Endothelial cell of umbilical vein (primary cell): ENCODE data around the gene DIPK1A. TPM values are rescaled to one million over a fixed set of nuclear protein-coding genes. Genes with fewer than 3 reads are reported as not detected.

ENCODE experiments used
- BruUV-seq: library from RNA; stranded (reverse); fragments of 400-500 nt; replicated peaks from 2 replicates; lab custom pipeline; 2021; lab: Mats Ljungman, UMichigan
- CTCF ChIA-PET: fragments of 300-600, 350-600 bp; sonication (Branson Sonifier 250); formaldehyde crosslinking; loops from one replicate; lab custom pipeline; 2021; ENCODE audit warnings: antibody characterized with exemption, inconsistent platforms; lab: Charles Lee
- POLR2A ChIA-PET: fragments of 300-600, 350-600 bp; sonication (Branson Sonifier 250); formaldehyde crosslinking; loops from one replicate; lab custom pipeline; 2021; ENCODE audit warnings: antibody characterized with exemption, inconsistent platforms; lab: Charles Lee
- DNase-seq: peaks from one replicate; pipeline ENCODE4 v3.0.0-alpha.2; 2011; ENCODE audit warnings: low read depth, low spot score
- FAIRE-seq: peaks from 2 replicates; lab custom pipeline; 2011; peaks lifted over from hg19 to GRCh38; lab: Jason Lieb, UNC
- H2AFZ ChIP-seq: 2 replicates; pipeline ENCODE4 v1.6.0; 2012; ENCODE audit warnings: low read depth, low read length, control low read depth, inconsistent platforms
- H3K27ac ChIP-seq: 2 replicates; pipeline ENCODE4 v1.5.1; 2011; ENCODE audit warnings: low read depth, mild to moderate bottlenecking, control low read depth, low read length, moderate library complexity; ENCODE audit not compliant: insufficient read depth
- H3K27me3 ChIP-seq, 2 experiments: 2 replicates each; pipeline versions ENCODE4 v1.6.0 to v1.6.1; 2011; ENCODE audit warnings: low read length in 2 of 2, mixed read lengths in 1 of 2; ENCODE audit not compliant: control insufficient read depth in 2 of 2, insufficient read depth in 2 of 2
- H3K36me3 ChIP-seq, 2 experiments: 2 replicates in 1 of 2; 3 replicates in 1 of 2; pipeline ENCODE4 v1.5.1; 2011; ENCODE audit warnings: low read length in 2 of 2, mild to moderate bottlenecking in 1 of 2, moderate library complexity in 1 of 2; ENCODE audit not compliant: control insufficient read depth in 2 of 2, insufficient read depth in 2 of 2; ENCODE audit errors: extremely low read depth in 1 of 2
- H3K4me1 ChIP-seq: 3 replicates; pipeline ENCODE4 v1.5.1; 2011; ENCODE audit warnings: mild to moderate bottlenecking, low read length; ENCODE audit not compliant: control insufficient read depth, insufficient read depth; ENCODE audit errors: extremely low read depth
- H3K4me2 ChIP-seq: 2 replicates; pipeline ENCODE4 v1.6.1; 2011; ENCODE audit warnings: low read length, control low read depth, mixed read lengths; ENCODE audit not compliant: insufficient read depth
- H3K4me3 ChIP-seq, 3 experiments: fragments of 200-600 bp in 1 of 3; sonication (generic), shearing (Covaris generic) in 1 of 3; replicated peaks in 1 of 3; 2 replicates each; pipeline ENCODE4 v1.5.1; 2011 to 2016; ENCODE audit warnings: control low read depth in 3 of 3, low read length in 3 of 3, mild to moderate bottlenecking in 2 of 3, inconsistent platforms in 1 of 3, low read depth in 1 of 3, moderate library complexity in 1 of 3; ENCODE audit not compliant: insufficient read depth in 1 of 3
- H3K79me2 ChIP-seq: 2 replicates; pipeline ENCODE4 v1.6.0; 2012; ENCODE audit warnings: low read length, inconsistent platforms; ENCODE audit not compliant: control insufficient read depth, insufficient read depth
- H3K9ac ChIP-seq: replicated peaks from 2 replicates; pipeline ENCODE3; 2011; ENCODE audit warnings: low read length, control low read depth; ENCODE audit not compliant: insufficient read depth; ENCODE audit errors: extremely low read depth
- H3K9me1 ChIP-seq: replicated peaks from 3 replicates; pipeline ENCODE4 v1.6.0; 2011; ENCODE audit warnings: mild to moderate bottlenecking, low read length; ENCODE audit not compliant: control insufficient read depth, insufficient read depth; ENCODE audit errors: extremely low read depth
- H3K9me3 ChIP-seq: replicated peaks from 2 replicates; pipeline ENCODE4 v1.5.1; 2012; ENCODE audit warnings: low read length, inconsistent platforms; ENCODE audit not compliant: control insufficient read depth, insufficient read depth
- H4K20me1 ChIP-seq: replicated peaks from 2 replicates; pipeline ENCODE3; 2011; ENCODE audit warnings: mild to moderate bottlenecking, low read length; ENCODE audit not compliant: control insufficient read depth, insufficient read depth; ENCODE audit errors: extremely low read depth
- CTCF ChIP-seq, 2 donors: IDR thresholded peaks; 1 replicate in 1 of 2; 2 replicates in 1 of 2; pipeline ENCODE4 v1.5.1; 2011; ENCODE audit warnings: low read length in 2 of 2, mild to moderate bottlenecking in 2 of 2, moderate library complexity in 2 of 2, control low read depth in 1 of 2, inconsistent platforms in 1 of 2, low read depth in 1 of 2; ENCODE audit not compliant: insufficient read depth in 1 of 2; ENCODE audit errors: extremely low read depth in 1 of 2
- EZH2 ChIP-seq: IDR thresholded peaks from 2 replicates; pipeline ENCODE4 v1.6.1; 2012; ENCODE audit warnings: borderline replicate concordance, low read depth, mild to moderate bottlenecking, moderate library complexity, low read length, inconsistent platforms; ENCODE audit not compliant: severe bottlenecking
- FOS ChIP-seq: IDR thresholded peaks from 2 replicates; pipeline ENCODE4 v1.6.1; 2011; ENCODE audit warnings: mild to moderate bottlenecking, low read length, moderate library complexity, borderline replicate concordance; ENCODE audit not compliant: insufficient read depth
- GATA2 ChIP-seq: IDR thresholded peaks from 2 replicates; pipeline ENCODE4 v1.7.0; 2011; ENCODE audit warnings: low read depth, mild to moderate bottlenecking, moderate library complexity, mixed read lengths, low read length; ENCODE audit not compliant: insufficient read length, insufficient read depth
- JUN ChIP-seq: IDR thresholded peaks from 2 replicates; pipeline ENCODE4 v1.6.1; 2011; ENCODE audit warnings: borderline replicate concordance, low read depth; ENCODE audit not compliant: insufficient read length, insufficient read depth
- MAX ChIP-seq: IDR thresholded peaks from 2 replicates; pipeline ENCODE4 v1.6.1; 2011; ENCODE audit not compliant: insufficient read depth, insufficient read length
- MYC ChIP-seq: IDR thresholded peaks from one replicate; pipeline ENCODE4 v1.6.1; 2011; ENCODE audit warnings: mild to moderate bottlenecking, low read depth, low read length
- POLR2A ChIP-seq: IDR thresholded peaks from 2 replicates; pipeline ENCODE4 v1.6.1; 2012; ENCODE audit warnings: low read depth, mild to moderate bottlenecking, control low read depth, low read length
- POLR2AphosphoS5 ChIP-seq: IDR thresholded peaks from 2 replicates; pipeline ENCODE4 v1.6.1; 2012; ENCODE audit warnings: low read depth, mild to moderate bottlenecking, control low read depth, low read length, moderate library complexity; ENCODE audit not compliant: insufficient read depth
- dilution Hi-C: fragments of 300-500 bp; cut with MboI; formaldehyde crosslinking; loops from one replicate; pipeline ENCODE4 v1.15.0; 2019; ENCODE audit warnings: low sequenced_read_pairs; ENCODE audit not compliant: extremely low pct_ligation_motif_present
- intact Hi-C: fragments of 100-400 bp; cut with micrococcal nuclease; formaldehyde crosslinking; loops from one replicate; pipeline ENCODE4 v1.10.0; 2022
- polyA plus RNA-seq, 4 experiments: library from polyadenylated mRNA; depleted of rRNA in 3 of 4; stranded (reverse) in 3 of 4; unstranded in 1 of 4; fragments of >200 nt; gene quantifications; 2 replicates each; pipeline versions ENCODE4 v1.2.1 to v1.2.3, GENCODE V29; 2011 to 2012; ENCODE audit warnings: missing spikeins in 1 of 4
- total RNA-seq: library from RNA; stranded (reverse); gene quantifications from 2 replicates; pipeline ENCODE4 v1.2.3, GENCODE V29; 2021

DIPK1A gene
- total and polyA plus RNA-seq, 2 donors (not counting 3 experiments of a cell fraction or from before 2014, with no cell fraction given): 0.25 to 0.93 TPM

- Histone ChIP-seq H3K9me3 (no peaks in the 10 kb centered on the region), H3K4me1 (no peaks in the 10 kb centered on the region), H3K79me2 (no peaks in the 10 kb centered on the region), H3K36me3 (no peaks in the 10 kb centered on the region), H3K27ac (no peak overlapping the region), H3K9me1 (no peaks in the 10 kb centered on the region), H3K4me2 (no peak overlapping the region), H4K20me1 (no peaks in the 10 kb centered on the region), H3K9ac (no peak overlapping the region), H2AFZ (no peak overlapping the region), H3K27me3 (peaks cover 0 to under 1% of the 10 kb centered on the region in 2 experiments), H3K4me3 (no peak overlapping the region)
- intact Hi-C loops (no loop called here), dilution Hi-C loops (no loop called here)
- no peak for DNase-seq
- no peak for FAIRE-seq
- CTCF ChIA-PET: interaction anchor here (1.1 to 2.1 kb wide), 3 partner anchors 10 to 43 kb away, joined by 4 to 6 read pairs (median 4); no protein-coding TSS in a partner anchor
- no TSS peak for BruUV-seq
- POLR2A ChIA-PET: interaction anchor here (1.0 kb wide), 1 partner anchor 22 kb away, joined by 5 read pairs; no protein-coding TSS in a partner anchor
- TF ChIP-seq CTCF (IDR thresholded peaks at IDR 0.05; ENCODE audit: extremely low read depth in 1 of 2, insufficient read depth in 1 of 2, low read depth in 1 of 2, low read length in 2 of 2) (no peak), POLR2AphosphoS5 (no peak), EZH2 (no peak), MYC (no peak), MAX (no peak), POLR2A (no peak), GATA2 (no peak), JUN (no peak), FOS (no peak)
Observed at GRCh38 chr1:92901126-92901525, 60.1 kb downstream of the DIPK1A start.
